Measurements from ENCODE around the gene C19orf33.
A peak's percentile ranks its signal among the peaks of the same experiment; 100 is the strongest.

Gene C19orf33

DNA sequence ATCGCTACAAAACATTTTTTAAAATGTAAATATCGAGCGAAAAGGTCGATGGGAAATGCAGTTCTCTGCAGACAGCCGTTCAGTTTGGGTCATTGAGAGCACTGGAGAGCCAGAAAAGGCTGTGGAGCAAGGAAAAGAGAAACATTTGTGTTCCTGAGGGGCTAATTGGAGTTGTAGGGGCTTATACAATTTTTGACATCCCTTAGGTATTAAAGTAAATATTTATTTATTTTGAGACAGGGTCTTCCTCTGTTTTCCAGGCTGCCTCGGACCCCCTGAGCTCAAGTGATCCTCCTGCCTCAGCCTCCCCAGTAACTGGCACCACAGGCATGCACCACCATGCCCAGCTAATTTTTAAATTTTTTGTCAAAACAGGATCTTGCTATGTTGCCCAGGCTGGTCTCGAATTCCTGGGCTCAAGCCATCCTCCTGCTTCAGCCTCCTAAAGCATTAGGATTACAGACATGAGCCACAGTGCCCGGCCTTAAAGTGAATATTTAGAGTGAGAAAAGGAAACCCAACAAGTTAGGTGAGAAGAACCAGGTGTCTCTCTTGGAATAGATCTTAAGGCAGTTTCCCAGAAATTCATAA, 12.5 kb downstream of the C19orf33 start:
- no peak for DNase-seq (ENCODE audit: low read depth)
- TF ChIP-seq, protein P1, sequence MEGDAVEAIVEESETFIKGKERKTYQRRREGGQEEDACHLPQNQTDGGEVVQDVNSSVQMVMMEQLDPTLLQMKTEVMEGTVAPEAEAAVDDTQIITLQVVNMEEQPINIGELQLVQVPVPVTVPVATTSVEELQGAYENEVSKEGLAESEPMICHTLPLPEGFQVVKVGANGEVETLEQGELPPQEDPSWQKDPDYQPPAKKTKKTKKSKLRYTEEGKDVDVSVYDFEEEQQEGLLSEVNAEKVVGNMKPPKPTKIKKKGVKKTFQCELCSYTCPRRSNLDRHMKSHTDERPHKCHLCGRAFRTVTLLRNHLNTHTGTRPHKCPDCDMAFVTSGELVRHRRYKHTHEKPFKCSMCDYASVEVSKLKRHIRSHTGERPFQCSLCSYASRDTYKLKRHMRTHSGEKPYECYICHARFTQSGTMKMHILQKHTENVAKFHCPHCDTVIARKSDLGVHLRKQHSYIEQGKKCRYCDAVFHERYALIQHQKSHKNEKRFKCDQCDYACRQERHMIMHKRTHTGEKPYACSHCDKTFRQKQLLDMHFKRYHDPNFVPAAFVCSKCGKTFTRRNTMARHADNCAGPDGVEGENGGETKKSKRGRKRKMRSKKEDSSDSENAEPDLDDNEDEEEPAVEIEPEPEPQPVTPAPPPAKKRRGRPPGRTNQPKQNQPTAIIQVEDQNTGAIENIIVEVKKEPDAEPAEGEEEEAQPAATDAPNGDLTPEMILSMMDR (IDR thresholded peaks at IDR 0.05; ENCODE audit: control insufficient read depth, insufficient read depth, low read depth, low read length, missing control alignments) = no peak
- no peak overlapping the region; the same call in 1 of the 2 replicates for H3K4me3 ChIP-seq (ENCODE audit: control insufficient read depth, low read depth, low read length)

GRCh38 chr19:38317104-38317612, 13.1 kb downstream of the C19orf33 start:
- no peak for DNase-seq (ENCODE audit: low read depth)
- TF ChIP-seq, protein P1 (IDR thresholded peaks at IDR 0.05; ENCODE audit: control insufficient read depth, insufficient read depth, low read depth, low read length, missing control alignments) = no peak
- H3K4me3 ChIP-seq (ENCODE audit: control insufficient read depth, low read depth, low read length) = no peak overlapping the region

GRCh38 chr19:38318660-38319059, 14.6 kb downstream of the C19orf33 start:
- H3K4me3 ChIP-seq (ENCODE audit: control insufficient read depth, low read depth, low read length) = no peak overlapping the region
- TF ChIP-seq, protein P1 (IDR thresholded peaks at IDR 0.05; ENCODE audit: control insufficient read depth, insufficient read depth, low read depth, low read length, missing control alignments) = no peak
- no peak for DNase-seq (ENCODE audit: low read depth)

DNA sequence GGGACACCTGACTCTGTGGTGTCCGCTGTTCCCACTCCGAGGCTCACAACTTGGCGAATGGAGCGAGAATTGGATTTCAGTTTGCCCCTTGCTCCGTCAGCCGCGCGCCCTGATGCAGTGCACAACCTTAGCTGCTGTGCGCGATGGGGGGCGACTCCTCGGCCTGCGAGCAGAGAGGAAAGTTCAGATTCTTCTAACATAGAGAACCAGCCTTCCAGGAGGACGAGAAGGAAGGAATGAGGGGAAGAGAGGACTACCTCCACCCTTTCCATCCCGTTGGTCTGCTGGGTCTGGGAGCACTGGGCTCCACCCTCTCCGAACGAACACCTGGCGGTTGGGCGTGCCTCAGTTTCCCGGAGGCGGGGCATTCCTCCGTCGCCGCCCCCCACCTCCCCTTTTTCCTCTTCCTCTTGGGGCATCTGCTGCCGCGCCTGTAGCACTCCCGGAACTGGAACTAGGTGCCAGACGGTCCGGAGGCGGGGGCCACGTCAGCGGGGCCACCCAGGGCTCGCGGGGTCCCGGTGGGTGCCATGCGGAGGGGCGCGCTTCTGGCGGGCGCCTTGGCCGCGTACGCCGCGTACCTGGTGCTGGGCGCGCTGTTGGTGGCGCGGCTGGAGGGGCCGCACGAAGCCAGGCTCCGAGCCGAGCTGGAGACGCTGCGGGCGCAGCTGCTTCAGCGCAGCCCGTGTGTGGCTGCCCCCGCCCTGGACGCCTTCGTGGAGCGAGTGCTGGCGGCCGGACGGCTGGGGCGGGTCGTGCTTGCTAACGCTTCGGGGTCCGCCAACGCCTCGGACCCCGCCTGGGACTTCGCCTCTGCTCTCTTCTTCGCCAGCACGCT, 15.6 kb downstream of the C19orf33 start, which contains the start of gene KCNK6:
KCNK6 (plus strand) TSS at position 425 of the 838 bp plus-strand sequence; CDS start at position 531, 106 bp downstream.
- no peak for DNase-seq (ENCODE audit: low read depth)
- TF ChIP-seq, protein P1 (IDR thresholded peaks at IDR 0.05; ENCODE audit: control insufficient read depth, insufficient read depth, low read depth, low read length, missing control alignments) = no peak
- H3K4me3 ChIP-seq (ENCODE audit: control insufficient read depth, low read depth, low read length) = peak within 1 kb of the TSS; percentile 86

DNA sequence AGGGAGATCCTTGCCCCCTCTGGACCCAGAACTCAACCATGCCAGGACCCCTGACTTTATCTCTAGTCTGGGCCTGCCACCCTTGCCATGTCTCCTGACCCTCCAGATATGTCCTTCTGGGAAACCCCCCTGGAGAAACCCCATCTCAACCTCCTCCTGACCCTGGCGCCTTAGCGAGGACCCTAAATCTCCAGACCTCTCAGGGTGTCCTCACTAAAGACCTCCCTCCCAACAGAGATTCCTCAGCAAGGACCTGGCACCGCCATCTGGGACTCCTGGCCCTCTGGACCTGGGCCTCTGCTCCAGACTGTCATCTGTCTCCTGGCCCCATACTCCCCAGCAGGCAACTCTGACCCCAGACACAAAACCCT, 16.9 kb downstream of the C19orf33 start:
- TF ChIP-seq, protein P1 (IDR thresholded peaks at IDR 0.05; ENCODE audit: control insufficient read depth, insufficient read depth, low read depth, low read length, missing control alignments) = no peak
- DNase-seq (ENCODE audit: low read depth) = no peak
- peak overlapping the region; percentile 86 for H3K4me3 ChIP-seq (ENCODE audit: control insufficient read depth, low read depth, low read length)

DNA sequence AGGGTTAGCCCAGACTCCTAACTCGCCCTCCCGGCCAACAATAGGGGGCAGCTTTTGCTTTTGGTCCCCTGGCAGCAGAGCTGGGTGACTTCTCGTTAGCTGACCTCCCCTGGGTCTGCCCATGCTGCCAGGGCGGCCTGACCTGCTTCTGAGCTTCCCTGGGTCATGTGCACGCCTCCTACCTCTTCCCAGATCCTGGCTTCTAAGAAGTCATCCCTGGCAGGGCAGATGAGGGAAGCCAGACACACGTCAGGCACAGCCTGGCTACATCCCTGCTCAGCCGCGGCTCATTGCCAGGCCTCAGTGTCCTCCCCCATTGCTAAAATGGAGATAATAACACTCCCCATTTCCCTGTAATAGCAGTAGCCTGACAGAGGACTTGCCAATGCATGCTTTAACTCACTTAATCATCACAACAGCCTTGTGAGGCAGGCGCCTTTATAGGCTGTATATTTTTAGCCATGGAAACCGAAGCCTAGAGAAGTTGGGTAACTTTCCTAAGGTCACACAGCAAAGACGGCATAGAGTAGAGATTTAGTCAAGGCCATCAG, 17.7 kb downstream of the C19orf33 start:
- TF ChIP-seq, protein P1 (IDR thresholded peaks at IDR 0.05; ENCODE audit: control insufficient read depth, insufficient read depth, low read depth, low read length, missing control alignments) = peak; percentile 10
- peak; percentile 58 for DNase-seq (ENCODE audit: low read depth)
- H3K4me3 ChIP-seq (ENCODE audit: control insufficient read depth, low read depth, low read length) = peak overlapping the region; percentile 86

Measured in AG09309 (cell line).